GM12801 (cell line): Measurements from ENCODE around the gene AMMECR1.

Experiments used
- TF ChIP-seq, protein P1 (sequence below): IDR thresholded peaks from one replicate; pipeline ENCODE4 v1.5.1; 2011; ENCODE audit warnings: control low read depth; ENCODE audit not compliant: insufficient read length; ENCODE audit errors: extremely low read depth

Gene AMMECR1

DNA sequence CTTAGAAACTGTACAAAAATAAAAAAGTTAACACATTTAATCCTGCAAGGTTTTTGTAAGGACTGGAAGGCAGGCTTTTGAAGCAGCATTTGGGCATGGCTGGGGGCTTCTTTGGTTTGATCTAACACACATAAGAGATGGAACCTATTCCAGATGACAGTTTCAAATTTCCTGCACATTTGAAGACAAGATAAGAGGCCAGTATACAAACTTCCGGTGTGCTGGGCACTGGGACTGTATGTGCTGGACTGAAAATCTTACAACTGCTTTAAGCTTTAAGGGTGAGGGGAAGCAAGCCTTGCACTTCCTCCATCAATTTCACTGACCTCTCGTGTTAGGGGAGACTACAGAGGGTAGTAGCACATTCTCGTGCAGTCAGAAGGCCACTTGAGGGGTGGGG is 122.9 kb downstream of the AMMECR1 start:
- TF ChIP-seq, protein P1, sequence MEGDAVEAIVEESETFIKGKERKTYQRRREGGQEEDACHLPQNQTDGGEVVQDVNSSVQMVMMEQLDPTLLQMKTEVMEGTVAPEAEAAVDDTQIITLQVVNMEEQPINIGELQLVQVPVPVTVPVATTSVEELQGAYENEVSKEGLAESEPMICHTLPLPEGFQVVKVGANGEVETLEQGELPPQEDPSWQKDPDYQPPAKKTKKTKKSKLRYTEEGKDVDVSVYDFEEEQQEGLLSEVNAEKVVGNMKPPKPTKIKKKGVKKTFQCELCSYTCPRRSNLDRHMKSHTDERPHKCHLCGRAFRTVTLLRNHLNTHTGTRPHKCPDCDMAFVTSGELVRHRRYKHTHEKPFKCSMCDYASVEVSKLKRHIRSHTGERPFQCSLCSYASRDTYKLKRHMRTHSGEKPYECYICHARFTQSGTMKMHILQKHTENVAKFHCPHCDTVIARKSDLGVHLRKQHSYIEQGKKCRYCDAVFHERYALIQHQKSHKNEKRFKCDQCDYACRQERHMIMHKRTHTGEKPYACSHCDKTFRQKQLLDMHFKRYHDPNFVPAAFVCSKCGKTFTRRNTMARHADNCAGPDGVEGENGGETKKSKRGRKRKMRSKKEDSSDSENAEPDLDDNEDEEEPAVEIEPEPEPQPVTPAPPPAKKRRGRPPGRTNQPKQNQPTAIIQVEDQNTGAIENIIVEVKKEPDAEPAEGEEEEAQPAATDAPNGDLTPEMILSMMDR, result no peak

DNA sequence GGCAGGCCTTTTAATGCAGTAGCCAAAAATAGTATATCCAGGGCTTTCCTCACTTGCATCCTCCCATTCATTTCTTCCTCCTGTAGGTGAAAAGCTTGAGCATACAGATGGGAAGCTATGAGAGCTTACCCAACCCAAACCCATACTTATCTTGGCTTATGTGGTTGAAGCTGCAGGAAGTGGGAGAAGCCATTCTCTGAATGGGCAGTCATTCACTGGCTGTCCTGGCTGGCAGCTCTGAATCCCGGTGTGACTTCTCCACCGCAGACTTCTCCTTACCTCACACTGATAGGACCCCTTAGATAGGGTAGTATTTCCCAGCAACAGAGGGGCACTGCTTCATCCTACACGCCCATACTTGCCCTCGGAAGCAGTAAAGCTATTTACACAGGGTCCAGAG is 125.4 kb downstream of the AMMECR1 start:
- TF ChIP-seq, protein P1, result no peak

DNA sequence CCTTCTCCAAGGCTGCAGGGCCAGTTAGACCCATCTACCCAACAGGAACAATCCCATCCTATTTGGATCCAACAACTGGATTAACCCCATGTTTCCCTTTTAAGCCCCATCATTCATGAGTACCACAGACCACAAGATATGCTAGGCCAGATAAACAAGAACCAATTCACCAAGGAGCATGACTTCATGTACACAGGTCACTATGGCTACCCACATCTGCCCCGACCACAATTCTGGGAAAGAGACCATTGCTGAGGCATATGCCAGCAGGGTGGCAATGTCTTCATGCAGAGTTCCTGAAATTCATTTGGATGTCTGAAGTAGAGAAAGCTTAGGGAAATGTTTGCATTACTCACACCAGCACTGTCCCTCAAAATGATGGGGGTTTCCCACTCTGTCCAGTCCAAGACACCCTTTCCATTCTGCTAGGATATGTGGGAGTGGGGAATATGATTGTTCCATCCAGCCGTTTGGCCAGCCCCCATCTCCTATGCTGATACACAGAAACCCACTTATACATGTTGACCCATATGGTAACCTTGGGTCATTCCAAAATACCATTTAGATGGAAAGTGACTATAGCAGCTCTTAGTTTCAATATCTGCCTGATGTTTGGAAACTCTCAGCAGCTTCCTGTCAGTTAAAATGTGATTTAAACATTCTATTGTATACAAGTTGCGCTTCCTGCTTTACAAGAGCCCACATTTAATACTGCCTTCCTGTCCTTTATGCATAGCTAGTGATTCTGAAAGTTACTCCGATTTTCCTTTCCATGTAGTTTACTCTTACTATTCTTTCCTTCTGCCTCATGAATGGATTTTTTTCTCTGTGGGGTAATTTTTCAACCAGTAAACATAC is 129.0 kb downstream of the AMMECR1 start:
- TF ChIP-seq, protein P1, result no peak

DNA sequence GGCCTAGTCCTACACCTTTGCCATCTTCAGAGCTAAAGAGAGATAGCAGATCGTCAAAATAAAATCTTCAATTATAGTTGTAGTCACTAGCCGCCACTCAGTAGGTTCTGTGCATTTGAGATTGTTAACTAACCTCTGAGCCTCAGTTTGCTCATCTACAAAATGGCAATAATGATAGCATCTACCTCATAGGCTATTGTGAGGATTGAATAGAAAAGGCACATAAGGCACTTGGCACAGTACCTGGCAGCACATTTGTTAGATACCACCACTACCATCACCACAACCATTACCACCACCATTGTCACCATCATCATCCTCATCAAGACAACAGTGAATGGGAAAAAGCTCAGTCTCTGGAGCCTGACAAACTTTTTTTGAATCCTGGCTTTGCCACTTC is 134.6 kb downstream of the AMMECR1 start:
- TF ChIP-seq, protein P1, result no peak

DNA sequence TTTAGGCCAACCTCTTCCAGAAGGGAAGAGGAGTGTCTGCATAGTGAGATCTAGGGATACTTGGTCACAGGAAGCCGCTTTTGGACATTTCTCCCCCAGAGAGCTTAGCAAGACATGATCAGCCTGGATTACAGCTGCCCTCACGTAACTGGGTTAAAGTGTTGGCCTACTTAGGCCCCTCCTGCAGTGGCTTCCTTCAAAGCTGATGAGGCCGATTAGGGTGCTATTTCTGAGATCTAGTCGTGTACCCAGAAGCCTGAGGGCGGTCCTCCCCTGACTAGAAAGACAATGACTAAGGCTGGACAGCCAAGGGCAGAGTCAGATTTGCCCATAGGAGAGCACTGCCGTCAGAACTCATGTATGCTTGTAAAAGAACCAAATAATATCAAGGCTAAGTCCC is 135.0 kb downstream of the AMMECR1 start:
- TF ChIP-seq, protein P1, result no peak

DNA sequence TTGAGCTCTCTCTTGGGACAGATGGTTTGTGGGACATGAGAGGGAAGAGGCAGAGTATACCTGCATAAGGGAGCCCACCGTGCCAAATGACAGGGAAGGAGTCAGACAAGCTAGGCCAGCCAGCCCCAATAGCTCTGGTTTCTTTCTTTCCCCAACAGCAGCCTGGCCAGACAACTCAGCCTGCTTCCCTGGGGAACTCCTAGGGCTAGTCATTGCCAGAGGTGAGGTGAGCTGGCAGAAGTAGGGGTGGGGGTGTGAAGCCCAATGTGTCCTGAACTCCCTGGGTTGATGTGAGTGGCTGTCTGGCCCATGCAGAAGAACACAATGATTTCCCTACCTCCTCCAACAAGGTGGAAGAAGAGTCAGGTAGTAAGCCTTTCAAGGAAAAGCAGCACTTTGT is 135.5 kb downstream of the AMMECR1 start:
- TF ChIP-seq, protein P1, result no peak

DNA sequence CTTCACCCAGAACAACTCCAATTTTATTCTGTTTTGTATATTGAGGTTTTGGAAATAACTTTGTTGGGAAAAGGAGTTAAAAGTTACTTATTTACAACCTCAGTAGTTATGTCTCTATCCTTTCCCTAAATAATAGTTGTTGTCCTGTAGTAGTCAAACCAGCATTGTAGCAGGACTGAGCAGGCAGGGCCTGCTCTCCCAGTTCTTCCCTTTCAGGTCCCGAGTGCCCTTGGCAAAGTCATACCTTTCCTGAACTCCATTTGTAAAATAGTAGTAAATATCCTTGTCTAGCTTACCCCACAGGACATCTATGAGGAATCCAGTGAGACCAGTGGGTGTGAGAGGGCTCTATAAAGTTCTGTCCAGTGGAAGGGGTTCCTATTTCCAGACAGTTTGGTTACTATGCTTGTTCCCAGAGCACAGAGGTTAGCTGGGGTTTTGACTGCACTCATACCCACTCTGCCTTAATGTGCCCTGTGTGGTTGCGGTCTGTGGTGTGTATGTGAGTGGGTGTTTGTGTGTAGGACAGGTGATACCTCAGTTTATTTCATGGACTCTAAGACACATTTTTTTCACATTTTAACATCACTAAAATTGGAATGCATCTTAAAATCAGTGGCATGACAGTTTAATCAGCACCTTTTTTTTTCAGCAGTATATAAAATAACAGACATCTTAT is 136.3 kb downstream of the AMMECR1 start:
- TF ChIP-seq, protein P1, result no peak
